GM18507 (cell line): ENCODE data around the gene LAYN.
A peak's percentile ranks its signal among the peaks of the same experiment; 100 is the strongest.

Experiments
- DNase-seq: peaks from one replicate; pipeline ENCODE4 v3.0.0; 2011; ENCODE audit warnings: low read depth; ENCODE audit not compliant: insufficient read length; ENCODE audit errors: extremely low spot score
- FAIRE-seq: peaks from 2 replicates; lab custom pipeline; 2011; peaks lifted over from hg19 to GRCh38; lab: Jason Lieb, UNC

Gene LAYN

DNA sequence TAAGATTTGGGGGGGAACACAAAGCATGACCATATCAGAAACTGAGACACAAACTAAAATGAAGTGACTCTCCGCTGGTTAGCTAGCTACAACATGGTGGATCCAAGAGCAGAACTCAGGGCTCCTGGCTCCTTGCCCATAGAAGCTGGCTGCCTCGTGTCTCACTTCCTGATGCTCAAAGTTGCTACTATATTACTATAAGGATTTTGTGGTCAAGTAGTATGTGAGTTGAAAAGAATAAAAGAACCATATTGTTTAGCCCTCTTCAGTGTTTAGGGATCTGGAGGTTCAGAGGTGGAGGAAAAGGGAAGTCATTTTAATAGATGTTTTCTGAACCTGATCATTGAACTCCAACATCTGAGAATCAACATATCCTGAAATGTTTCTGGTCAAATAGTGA, 44.9 kb downstream of the LAYN start:
- FAIRE-seq (no peak), DNase-seq (no peak)

DNA sequence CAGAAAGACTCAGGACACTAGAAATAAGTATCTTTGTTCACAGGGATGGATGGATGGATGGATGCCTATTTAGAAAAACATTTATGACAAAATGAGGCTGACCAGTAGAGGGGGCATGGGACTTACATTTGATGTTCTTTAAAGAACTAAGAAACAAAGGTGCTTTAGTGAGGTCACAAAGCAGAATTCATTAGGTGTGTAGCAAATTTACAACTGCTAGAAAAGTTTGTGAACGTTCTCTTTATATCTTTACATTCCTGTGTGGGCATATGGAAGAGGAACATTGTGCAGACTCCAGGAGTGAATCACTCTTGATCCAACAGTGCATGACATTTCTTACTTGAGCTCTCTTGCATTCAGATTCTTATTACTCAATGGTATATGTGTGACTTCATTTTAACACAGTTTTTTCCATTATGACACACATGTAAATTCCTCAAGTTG, 45.9 kb downstream of the LAYN start:
- peak; percentile 76 for FAIRE-seq
- DNase-seq: no peak

DNA sequence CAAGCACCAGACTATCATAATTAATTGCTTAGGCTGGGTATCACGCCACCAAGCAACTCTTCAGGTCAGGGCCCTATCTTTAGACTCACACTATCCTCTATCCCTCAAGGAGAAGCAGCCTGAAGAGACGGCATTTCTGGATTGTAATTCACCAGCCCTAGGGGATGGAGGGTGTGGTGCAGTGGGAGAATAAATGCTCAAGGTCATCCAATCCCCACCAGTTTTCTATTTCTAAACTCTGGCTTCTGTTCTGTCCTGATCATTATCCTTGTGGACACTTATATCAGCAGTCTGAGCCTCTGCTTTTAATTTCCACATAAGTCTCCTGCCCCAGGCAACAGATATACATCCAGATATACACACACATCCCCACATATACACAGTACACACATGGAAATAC, 48.6 kb downstream of the LAYN start:
- FAIRE-seq (no peak), DNase-seq (no peak)

DNA sequence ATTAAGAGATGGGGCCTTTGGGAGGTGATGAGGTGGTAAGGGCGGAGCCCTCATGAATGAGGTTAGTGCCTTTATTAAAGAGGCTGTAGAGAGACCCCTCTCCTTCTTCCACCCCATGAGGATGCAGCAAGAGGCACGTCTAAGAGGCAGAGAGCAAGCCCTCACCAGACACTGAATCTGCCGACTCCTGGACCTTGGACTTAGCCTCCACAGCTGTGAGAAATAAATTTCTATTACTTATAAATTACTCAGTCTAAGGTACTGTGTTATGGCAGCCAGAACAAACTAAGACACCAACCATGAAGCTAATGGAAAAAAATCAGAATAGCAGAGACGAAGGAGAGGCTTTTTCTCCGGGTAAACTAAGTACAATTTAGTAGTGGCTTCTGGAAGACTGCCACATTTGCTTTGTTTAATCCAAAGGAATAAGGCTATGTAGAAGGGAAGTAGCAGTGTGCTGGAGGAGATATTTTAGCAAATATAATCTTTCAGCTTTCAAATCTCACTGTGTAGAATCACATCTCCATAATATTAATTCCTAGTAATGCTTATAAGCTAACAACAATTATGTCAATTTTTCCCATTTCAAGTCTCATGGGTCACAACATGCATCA, 49.5 kb downstream of the LAYN start:
- FAIRE-seq (no peak), DNase-seq (no peak)

DNA sequence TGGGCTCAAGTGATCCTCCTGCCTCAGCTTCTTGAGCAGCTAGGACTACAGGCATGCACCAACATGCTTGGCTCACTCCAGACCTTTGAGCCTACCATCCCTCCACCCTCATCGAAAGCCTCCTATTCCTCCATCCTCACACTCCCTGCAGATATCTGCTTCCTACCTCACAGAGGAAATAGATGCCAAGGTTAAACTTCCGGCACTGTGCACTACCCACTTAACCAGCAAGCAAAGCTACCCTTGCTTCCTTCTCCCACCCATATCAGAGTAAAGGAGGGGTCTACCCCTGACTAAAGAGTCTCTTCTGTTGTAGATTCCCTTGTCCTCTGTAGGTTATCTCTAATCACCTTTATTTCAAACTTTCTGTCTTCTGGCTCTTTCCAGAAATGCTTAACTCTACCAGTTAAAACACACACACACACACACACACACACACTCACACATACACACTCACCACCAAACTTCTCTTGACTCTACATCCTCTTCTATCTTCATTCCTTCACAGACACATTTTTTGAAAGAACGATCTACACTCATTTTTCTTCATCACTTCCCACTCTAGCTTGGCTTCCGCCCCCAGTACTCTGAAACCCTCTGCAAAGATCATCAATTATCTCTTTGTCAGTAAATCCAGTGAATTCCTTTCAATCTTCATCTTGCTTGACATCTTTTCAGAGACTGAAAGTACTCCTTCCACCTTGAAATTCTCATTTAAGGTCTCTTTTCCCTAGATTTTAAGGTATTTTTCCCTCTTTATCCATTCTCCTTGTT, 50.9 kb downstream of the LAYN start:
- FAIRE-seq (no peak), DNase-seq (no peak)

- FAIRE-seq: no peak
- DNase-seq: no peak
Measured at GRCh38 chr11:111592491-111592890, 52.0 kb downstream of the LAYN start.

- DNase-seq (no peak), FAIRE-seq (no peak)
Measured at GRCh38 chr11:111596319-111596718, 55.8 kb downstream of the LAYN start.

- FAIRE-seq (no peak), DNase-seq (no peak)
Measured at GRCh38 chr11:111598148-111598547, 57.6 kb downstream of the LAYN start.

DNA sequence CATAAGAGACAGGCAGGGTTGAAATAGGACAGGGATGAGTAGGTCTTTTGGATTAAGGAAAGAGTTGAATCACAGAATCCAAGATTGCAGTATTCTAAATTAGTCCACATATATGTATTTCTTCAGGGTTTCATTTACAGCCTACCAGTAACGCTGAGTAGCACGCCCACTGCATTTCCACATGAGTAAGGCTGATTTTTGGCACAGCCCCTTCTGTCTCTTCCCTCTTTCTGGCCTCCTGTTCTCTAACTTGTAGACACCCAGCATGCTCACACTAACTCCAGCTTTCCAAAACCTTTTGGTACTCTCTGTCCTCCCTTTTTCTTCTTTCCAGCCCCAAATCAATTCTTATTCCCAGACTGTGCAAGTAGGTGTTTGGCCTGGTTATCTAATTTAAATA, 58.0 kb downstream of the LAYN start:
- FAIRE-seq: no peak
- no peak for DNase-seq

DNA sequence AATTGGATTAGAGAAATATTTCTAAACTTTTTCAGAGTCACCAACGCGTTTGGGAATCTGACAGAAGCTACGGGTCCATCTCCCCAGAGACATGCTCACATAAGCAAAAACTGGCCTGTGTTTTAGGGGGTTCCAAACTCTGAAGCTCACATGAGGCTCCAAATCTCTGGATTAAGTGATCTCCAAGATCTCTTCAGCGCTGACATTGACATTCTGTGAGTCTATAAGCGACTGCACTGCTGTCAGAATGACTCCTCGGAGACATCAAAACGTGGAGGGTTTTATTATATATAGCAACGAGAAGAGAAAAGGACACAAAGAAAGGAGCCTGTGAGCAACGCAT, 61.1 kb downstream of the LAYN start:
- DNase-seq: no peak
- no peak for FAIRE-seq

DNA sequence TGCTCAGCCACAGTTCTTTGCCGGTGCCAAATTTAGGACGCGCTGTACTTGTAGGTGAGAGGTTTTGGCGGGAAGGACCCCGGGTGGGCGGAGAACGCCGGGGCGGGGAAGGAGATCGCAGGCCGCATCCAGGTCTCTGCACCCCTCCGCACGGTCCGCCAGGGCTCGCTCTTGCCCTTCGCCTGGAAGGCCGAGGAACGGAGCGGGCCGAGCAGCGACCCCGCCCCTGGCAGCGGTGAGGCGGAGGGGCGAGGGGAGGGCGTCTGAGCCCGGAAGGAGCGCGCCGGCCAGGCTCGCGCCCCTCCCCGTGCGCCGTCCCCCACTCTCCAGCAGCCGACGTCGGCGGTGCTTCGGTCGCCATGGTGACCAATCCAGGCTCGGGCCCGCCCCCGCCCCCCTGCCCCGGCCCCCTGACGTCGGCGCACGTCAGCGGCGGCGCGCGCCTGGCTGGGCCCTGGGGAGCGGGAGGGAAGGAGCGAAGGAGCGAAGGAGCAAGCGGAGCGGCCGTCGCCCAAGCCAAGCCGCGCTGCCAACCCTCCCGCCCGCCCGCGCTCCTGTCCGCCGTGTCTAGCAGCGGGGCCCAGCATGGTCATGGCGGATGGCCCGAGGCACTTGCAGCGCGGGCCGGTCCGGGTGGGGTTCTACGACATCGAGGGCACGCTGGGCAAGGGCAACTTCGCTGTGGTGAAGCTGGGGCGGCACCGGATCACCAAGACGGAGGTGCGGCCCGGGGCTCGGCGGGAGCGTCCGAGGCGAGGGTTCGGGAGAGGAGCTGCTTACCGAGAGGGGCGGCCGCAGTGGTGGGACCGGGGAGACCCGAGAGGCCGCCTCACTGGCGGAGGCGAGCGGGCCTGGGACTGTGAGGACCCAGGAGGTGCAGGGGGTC, 61.7 kb downstream of the LAYN start, which contains the start of gene SIK2:
TSS of gene SIK2 (plus strand) at position 471 of the 886 bp plus-strand sequence. CDS start at position 586, 115 bp downstream.
- FAIRE-seq (peak; percentile 89), DNase-seq (peak; percentile 91)

DNA sequence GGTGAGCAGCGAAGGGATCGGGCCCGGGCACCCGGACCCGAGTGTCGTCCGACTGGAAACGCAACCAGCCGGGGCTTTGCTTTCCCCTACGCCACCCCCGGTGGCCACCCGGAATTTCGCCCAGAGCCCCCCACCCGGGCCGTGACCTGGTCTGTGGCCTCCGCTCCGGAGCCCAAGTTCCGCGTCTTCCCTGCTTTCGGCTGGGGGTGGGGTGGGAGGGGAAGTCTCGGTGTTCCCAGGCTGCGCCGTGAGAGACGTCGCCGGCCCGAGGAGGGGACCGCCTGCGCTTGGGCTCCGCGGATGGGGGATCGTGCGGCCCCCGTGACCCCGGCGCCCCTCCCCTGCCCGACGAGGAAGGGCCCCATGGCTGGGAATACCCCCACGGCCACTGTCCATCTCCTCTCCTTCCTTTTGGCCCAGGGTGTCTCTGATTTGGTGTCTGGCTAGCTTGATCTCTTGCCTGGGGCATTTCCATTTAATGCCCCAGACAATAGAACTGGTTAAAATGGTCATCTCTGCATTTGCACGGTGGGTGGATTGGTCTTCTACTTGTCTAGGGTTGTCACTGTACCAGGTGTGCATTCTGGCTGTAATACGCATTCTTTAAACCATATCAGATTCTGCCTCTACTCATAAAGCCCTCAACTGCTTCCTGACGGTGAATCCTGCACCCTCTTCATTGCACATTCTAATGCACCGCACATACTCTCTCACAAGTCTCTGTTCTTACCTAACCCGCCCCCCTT, 62.5 kb downstream of the LAYN start:
- no peak for DNase-seq
- peak; percentile 36 for FAIRE-seq

DNA sequence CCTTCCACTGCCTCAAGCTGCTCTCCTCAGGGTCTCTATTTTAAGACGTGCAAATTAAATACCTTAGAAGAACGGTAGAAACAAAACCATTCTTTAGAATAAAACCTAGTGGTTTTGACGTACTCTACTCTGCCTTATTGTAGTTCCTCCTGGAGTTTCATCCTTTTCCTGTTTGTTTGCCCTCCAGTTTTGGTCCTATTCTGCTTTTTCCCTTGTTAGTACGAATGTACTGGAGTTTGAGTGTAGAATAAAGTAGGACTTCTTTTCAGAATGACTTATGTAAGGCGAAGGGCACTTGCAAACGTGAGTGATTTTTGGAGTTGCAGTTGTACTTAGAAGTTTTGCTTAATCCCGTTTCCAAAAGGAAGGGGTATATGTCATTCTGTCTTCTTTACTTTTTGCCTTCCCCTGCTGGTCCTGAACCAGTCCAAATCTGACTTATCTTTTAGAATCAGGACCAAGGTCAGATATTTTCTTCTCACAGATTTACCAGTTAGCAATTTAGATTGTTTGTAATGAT, 63.2 kb downstream of the LAYN start:
- DNase-seq: no peak
- no peak for FAIRE-seq

DNA sequence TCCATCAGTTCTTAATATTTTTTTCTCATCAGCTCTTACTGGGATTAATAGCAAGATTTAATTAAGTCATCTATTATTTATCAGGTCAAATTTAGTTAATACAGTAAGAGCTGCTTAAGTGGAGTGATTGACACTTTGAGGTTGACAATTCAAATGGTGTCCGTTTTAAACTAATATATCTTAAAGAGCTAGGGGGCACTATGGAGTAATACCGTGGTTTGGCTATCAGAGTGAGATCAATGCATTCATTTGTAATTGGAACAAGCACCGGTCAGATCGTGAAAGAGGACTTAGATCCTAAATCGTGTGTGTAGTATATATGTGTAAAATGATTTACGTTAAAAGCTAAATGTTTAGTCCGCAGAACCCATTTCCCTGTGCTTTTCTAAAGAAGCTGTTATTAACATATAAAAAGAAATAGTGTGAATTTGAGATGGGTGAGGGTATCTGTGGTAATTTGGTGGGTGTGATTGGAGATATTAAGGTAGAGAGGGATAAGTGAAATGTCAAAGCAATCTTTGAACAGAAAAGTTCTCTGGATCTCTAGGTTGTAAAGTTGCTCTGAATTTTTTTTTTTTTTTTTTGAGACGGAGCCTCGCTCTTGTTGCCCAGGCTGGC, 64.0 kb downstream of the LAYN start:
- DNase-seq (no peak), FAIRE-seq (peak; percentile 80)

DNA sequence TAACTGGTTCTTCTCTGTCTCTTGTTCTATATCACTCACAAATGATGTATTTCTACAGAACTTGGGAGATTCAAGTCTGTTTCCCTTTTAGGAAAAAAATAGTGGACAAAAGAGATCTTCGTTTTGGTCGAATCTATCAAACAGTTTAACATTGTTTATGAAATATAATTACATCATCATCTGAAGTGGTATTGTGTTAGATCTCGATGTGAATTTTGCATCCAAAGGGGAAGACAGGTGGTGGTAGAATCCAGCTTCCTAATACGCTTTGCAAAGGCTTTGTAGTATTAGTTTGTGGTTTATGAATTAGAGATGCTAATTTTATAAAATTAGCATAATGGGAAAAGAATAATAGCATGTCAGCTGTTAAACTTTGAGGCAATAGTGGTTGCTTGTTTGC, 65.2 kb downstream of the LAYN start:
- FAIRE-seq (no peak), DNase-seq (no peak)

DNA sequence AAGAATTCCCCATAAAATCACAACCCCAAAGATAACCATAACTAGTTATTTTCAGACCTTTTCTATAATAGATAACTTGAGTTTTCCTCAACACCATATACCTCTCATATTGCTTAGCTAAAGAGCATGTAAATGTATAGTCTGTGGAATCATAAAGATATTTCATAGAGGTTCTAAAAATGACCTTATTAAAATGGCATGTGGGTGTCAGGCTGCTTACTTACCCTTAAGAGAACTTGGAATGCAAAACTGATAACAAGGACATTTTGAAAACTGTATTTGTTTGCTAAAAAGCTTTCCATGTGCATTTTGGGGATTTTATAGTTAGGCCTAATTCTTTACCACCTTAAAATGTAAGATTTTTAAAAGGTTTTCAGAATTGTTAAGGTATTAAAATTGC, 66.5 kb downstream of the LAYN start:
- FAIRE-seq: no peak
- DNase-seq: no peak

DNA sequence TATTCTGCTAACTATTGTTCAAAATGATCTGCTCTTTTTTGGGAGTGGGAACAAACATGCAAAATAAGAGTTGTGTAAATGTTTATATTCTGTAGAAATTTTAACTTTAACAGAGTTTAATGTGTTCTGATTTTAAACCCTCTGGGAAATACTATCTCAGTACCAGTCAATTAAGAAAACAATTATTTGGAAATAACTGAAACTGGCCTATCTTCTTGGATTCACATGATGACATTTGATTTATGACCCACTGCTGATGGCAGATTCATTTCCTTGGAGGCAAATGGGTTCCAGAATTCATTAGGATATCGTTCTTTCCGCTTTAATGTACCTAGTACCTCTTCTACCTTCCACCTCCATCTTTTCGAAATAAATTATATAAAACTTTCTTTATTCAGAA, 67.2 kb downstream of the LAYN start:
- DNase-seq: no peak
- FAIRE-seq: no peak
